T-cell (primary cell): ENCODE data around the gene KRT38. TPM values are rescaled to one million over a fixed set of nuclear protein-coding genes. Genes with fewer than 3 reads are reported as not detected.

ENCODE experiments used
- ATAC-seq, 4 experiments: fragments of 200-7000 bp in 3 of 4; fragments of 150-1000 bp in 1 of 4; cut with Tn5 transposase; replicated peaks in 1 of 4; 1 replicate in 3 of 4; 2 replicates in 1 of 4; pipeline ENCODE4 v1.10.0; 2021; ENCODE audit warnings: moderate library complexity in 3 of 4, mild to moderate bottlenecking in 2 of 4, moderate number of reproducible peaks in 1 of 4
- CTCF ChIA-PET, 2 donors: fragments of 300-600 bp; sonication (Branson Sonifier 250); formaldehyde crosslinking; loops; one replicate each; lab custom pipeline; 2022; ENCODE audit warnings: antibody characterized with exemption in 2 of 2; lab: Charles Lee
- POLR2A ChIA-PET, 2 donors: fragments of 300-600 bp; sonication (Branson Sonifier 250); formaldehyde crosslinking; loops; one replicate each; lab custom pipeline; 2022; ENCODE audit warnings: antibody characterized with exemption in 2 of 2; lab: Charles Lee
- DNase-seq, 35 experiments: peaks; one replicate each; pipeline versions ENCODE4 v3.0.0 to v3.0.0-alpha.2; 2013 to 2023
- H3K27ac ChIP-seq: one replicate; pipeline ENCODE4 v1.5.1; 2013; ENCODE audit warnings: low read length
- H3K27me3 ChIP-seq, 2 experiments: replicated peaks in 1 of 2; 1 replicate in 1 of 2; 2 replicates in 1 of 2; pipeline versions ENCODE4 v1.6.1 to v1.7.0; 2013; ENCODE audit warnings: low read length in 1 of 2, mixed read lengths in 1 of 2; ENCODE audit not compliant: control insufficient read depth in 2 of 2, insufficient read depth in 2 of 2; ENCODE audit errors: extremely low read depth in 1 of 2
- H3K36me3 ChIP-seq, 2 donors: 1 replicate in 1 of 2; 2 replicates in 1 of 2; pipeline versions ENCODE4 v1.6.1 to v1.7.0; 2013; ENCODE audit warnings: low read length in 1 of 2; ENCODE audit not compliant: control insufficient read depth in 2 of 2, insufficient read depth in 1 of 2; ENCODE audit errors: extremely low read depth in 1 of 2
- H3K4me1 ChIP-seq, 2 experiments: 1 replicate in 1 of 2; 2 replicates in 1 of 2; pipeline versions ENCODE4 v1.6.1 to v1.7.0; 2013; ENCODE audit warnings: low read length in 2 of 2, mixed read lengths in 1 of 2; ENCODE audit not compliant: insufficient read depth in 2 of 2, control insufficient read depth in 1 of 2; ENCODE audit errors: extremely low read depth in 1 of 2
- H3K4me3 ChIP-seq, 2 donors: 1 replicate in 1 of 2; 2 replicates in 1 of 2; pipeline versions ENCODE4 v1.5.1 to v1.7.0; 2013; ENCODE audit warnings: mild to moderate bottlenecking in 2 of 2, low read length in 1 of 2, moderate library complexity in 1 of 2; ENCODE audit not compliant: control insufficient read depth in 1 of 2; ENCODE audit errors: extremely low read depth in 1 of 2
- H3K9me3 ChIP-seq: 2 replicates; pipeline ENCODE4 v1.7.0; 2013
- H3K27ac Mint-ChIP-seq, 2 donors: one replicate each; pipeline ENCODE4 v1.8.0; 2020 to 2021; ENCODE audit warnings: mild to moderate bottlenecking in 2 of 2, mixed read lengths in 2 of 2
- H3K27me3 Mint-ChIP-seq, 2 donors: one replicate each; pipeline ENCODE4 v1.8.0; 2021 to 2022; ENCODE audit warnings: mixed read lengths in 2 of 2
- H3K36me3 Mint-ChIP-seq: one replicate; pipeline ENCODE4 v1.8.0; 2021; ENCODE audit warnings: mixed read lengths
- H3K4me1 Mint-ChIP-seq, 3 donors: one replicate each; pipeline ENCODE4 v1.8.0; 2020 to 2022; ENCODE audit warnings: mixed read lengths in 3 of 3, mild to moderate bottlenecking in 1 of 3
- H3K4me3 Mint-ChIP-seq, 3 donors: one replicate each; pipeline ENCODE4 v1.8.0; 2020 to 2022; ENCODE audit warnings: mild to moderate bottlenecking in 3 of 3, mixed read lengths in 3 of 3, moderate library complexity in 3 of 3
- H3K9me3 Mint-ChIP-seq, 3 donors: one replicate each; pipeline ENCODE4 v1.8.0; 2020 to 2022; ENCODE audit warnings: mixed read lengths in 3 of 3
- WGBS: methylation state at CpG from one replicate; pipeline ENCODE4 v1.1.5; 2013; ENCODE audit warnings: missing lambda C conversion rate; ENCODE audit not compliant: insufficient coverage; 5-methylcytosine and 5-hydroxymethylcytosine counted together
- total RNA-seq, 35 experiments: library from RNA in 6 of 35; stranded (reverse) in 6 of 35; fragments of 120-200 nt in 1 of 35; gene quantifications; one replicate each; pipeline versions ENCODE4 v1.2.1 to v1.2.4 and lab custom pipeline; 2013 to 2026

The KRT38 gene
- total RNA-seq, 5 donors from 2014 or later (not counting 1 experiment from before 2014, with no cell fraction given), result not detected

- POLR2A ChIA-PET, result no interaction called here
- Histone ChIP-seq H3K4me1 (no peaks in the 10 kb centered on the region), H3K27me3 (peaks cover 0 to 2% of the 10 kb centered on the region in 2 experiments), H3K4me3 (no peak overlapping the region), H3K9me3 (no peaks in the 10 kb centered on the region), H3K27ac (no peak overlapping the region), H3K36me3 (no peaks in the 10 kb centered on the region)
- CTCF ChIA-PET, result no interaction called here
- Mint-ChIP-seq H3K4me3 (no peak overlapping the region), H3K27me3 (peaks cover 5 to 11% of the 10 kb centered on the region in 2 donors), H3K27ac (no peak overlapping the region), H3K4me1 (peaks cover 0 to 6% (median 1%) of the 10 kb centered on the region in 3 donors), H3K36me3 (no peaks in the 10 kb centered on the region), H3K9me3 (no peaks in the 10 kb centered on the region)
- no peak for DNase-seq
- WGBS, result 96% methylated on average over 10 of the region's 10 CpGs
- ATAC-seq, result no peak
Observed at GRCh38 chr17:41394254-41394996, 46.4 kb downstream of the KRT38 start.

DNA sequence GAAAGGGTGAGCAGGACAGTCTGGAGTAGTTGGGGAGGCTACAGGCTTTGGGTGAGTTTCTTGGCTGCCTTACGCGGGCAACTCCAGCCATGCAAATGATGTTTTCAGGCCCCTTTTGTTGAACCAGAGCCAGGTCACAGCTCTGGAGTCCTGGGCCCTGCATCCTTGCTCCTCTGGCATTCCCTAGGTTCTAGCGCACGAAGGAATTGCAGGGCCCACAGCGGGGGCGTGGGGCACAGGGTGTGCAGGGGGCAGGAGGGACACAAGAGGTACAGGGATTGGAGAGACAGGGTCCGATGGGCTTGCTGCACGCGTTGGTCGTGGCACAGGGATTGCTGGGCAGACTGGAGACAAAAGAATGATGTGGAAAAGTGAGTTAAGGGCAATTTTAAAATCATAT is 47.0 kb downstream of the KRT38 start:
- peaks cover 0 to 3% (median 1%) of the 10 kb centered on the region in 3 donors for H3K4me1 Mint-ChIP-seq

GRCh38 chr17:41393294-41393693 is 47.5 kb downstream of the KRT38 start:
- Mint-ChIP-seq H3K27ac (no peak overlapping the region), H3K36me3 (no peaks in the 10 kb centered on the region), H3K9me3 (no peaks in the 10 kb centered on the region), H3K27me3 (peaks cover 5 to 11% of the 10 kb centered on the region in 2 donors), H3K4me1 (peaks cover 0 to 3% (median 1%) of the 10 kb centered on the region in 3 donors), H3K4me3 (no peak overlapping the region)
- WGBS, result 71% methylated on average over 3 of the region's 5 CpGs
- H3K27me3 ChIP-seq, result no peaks in the 10 kb centered on the region
- H3K9me3 ChIP-seq, result no peaks in the 10 kb centered on the region
- POLR2A ChIA-PET, result no interaction called here
- H3K36me3 ChIP-seq, result no peaks in the 10 kb centered on the region
- DNase-seq (no peak), ATAC-seq (no peak)
- no peak overlapping the region for H3K4me3 ChIP-seq
- CTCF ChIA-PET, result no interaction called here
- H3K27ac ChIP-seq, result no peak overlapping the region
- H3K4me1 ChIP-seq, result no peaks in the 10 kb centered on the region

More for the DNA sequence above, 47.0 kb downstream of the KRT38 start:
- Mint-ChIP-seq H3K4me3 (no peak overlapping the region), H3K9me3 (no peaks in the 10 kb centered on the region), H3K27ac (no peak overlapping the region), H3K27me3 (peaks cover 5 to 11% of the 10 kb centered on the region in 2 donors), H3K36me3 (no peaks in the 10 kb centered on the region)
- Histone ChIP-seq H3K27me3 (no peaks in the 10 kb centered on the region), H3K9me3 (no peaks in the 10 kb centered on the region), H3K36me3 (no peaks in the 10 kb centered on the region), H3K4me3 (no peak overlapping the region), H3K27ac (no peak overlapping the region), H3K4me1 (no peaks in the 10 kb centered on the region)
- ATAC-seq (no peak), DNase-seq (no peak)
- 82% methylated on average over 5 of the region's 10 CpGs for WGBS
- CTCF ChIA-PET, result no interaction called here
- POLR2A ChIA-PET, result no interaction called here

DNA sequence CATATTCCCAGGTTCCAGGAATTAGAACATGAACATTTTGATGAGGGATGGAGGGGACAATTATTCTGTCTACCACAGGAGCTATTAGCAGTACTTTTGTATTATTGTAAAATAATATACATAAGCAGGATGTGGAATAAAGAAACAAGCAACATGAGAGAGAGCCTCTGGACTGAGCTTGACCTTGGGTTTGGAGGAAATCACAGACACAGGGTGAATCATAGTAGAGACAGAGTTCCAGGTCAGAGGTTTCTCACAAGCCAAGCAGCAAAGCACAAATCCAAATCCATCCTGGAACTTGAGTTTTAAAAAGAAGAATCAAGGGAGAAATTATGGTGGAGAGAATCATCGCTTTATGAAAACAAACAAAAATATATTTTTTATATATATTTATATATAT is 48.5 kb downstream of the KRT38 start:
- Histone ChIP-seq H3K9me3 (no peaks in the 10 kb centered on the region), H3K4me3 (no peak overlapping the region), H3K36me3 (no peaks in the 10 kb centered on the region), H3K4me1 (no peaks in the 10 kb centered on the region), H3K27ac (no peak overlapping the region), H3K27me3 (no peaks in the 10 kb centered on the region)
- H3K36me3 Mint-ChIP-seq, result no peaks in the 10 kb centered on the region
- ATAC-seq, result no peak
- ChIA-PET CTCF (no interaction called here), POLR2A (no interaction called here)
- peaks cover 5 to 9% of the 10 kb centered on the region in 2 donors for H3K27me3 Mint-ChIP-seq
- no peak overlapping the region for H3K27ac Mint-ChIP-seq
- H3K4me3 Mint-ChIP-seq, result no peak overlapping the region
- WGBS, result no CpG with 5 or more reads among the region's 1 CpG
- H3K9me3 Mint-ChIP-seq, result peaks cover 0 to 5% (median 2%) of the 10 kb centered on the region in 3 donors
- DNase-seq, result no peak
- H3K4me1 Mint-ChIP-seq, result peaks cover 0 to 3% (median 1%) of the 10 kb centered on the region in 3 donors

DNA sequence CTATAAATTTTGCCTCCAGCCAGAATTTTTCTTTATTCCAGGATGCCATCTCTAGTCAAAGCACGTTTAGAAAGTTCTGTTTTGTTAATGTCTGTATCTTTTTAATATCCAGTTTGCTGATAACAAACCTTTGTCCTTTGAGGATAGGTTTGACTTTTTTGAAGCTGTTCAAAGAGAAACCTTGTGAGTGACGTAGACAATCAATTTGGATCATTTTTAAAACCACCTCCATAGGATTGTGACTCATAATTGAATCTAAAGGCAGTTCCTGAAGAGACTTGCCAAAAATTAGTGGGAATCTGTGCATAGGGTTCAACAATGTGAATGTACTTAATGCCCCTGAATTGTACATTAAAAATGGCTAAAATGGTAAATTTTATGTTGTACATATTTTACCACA is 49.2 kb downstream of the KRT38 start:
- no peaks in the 10 kb centered on the region for H3K4me1 ChIP-seq
- CTCF ChIA-PET, result no interaction called here

DNA sequence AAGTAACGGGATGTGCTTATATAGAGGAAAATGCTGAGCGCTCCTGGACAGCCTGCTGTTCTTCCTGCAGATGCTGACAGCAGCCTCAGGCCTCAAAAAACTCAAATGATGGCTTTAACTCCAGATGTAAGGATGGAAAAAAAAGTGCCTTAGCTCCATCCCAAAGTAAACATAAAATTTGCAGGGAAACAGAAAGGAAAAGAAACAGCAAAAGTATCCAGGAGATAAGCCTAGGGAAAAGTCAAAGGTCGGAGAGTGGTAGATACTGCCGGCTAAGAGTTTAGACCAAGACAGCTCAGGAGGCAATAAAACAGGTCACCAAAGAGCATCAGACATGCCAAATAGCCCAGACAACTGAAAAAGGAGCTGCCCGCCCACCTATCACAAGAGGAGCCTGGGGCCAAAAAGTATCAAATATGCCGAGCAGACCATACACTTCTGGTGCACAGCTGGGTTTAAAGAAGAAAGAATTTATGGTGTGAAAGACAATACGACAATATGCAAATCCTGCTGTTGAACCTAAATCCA is 50.3 kb downstream of the KRT38 start:
- Histone ChIP-seq H3K36me3 (no peaks in the 10 kb centered on the region), H3K4me3 (no peak overlapping the region), H3K27ac (no peak overlapping the region), H3K27me3 (no peaks in the 10 kb centered on the region), H3K4me1 (no peaks in the 10 kb centered on the region), H3K9me3 (no peaks in the 10 kb centered on the region)
- peaks cover 4% of the 10 kb centered on the region for H3K36me3 Mint-ChIP-seq
- ATAC-seq (no peak), DNase-seq (no peak)
- H3K4me3 Mint-ChIP-seq, result no peak overlapping the region
- peaks cover 5 to 9% of the 10 kb centered on the region in 2 donors for H3K27me3 Mint-ChIP-seq
- POLR2A ChIA-PET, result no interaction called here
- peaks cover 4 to 14% (median 8%) of the 10 kb centered on the region in 3 donors for H3K9me3 Mint-ChIP-seq
- H3K27ac Mint-ChIP-seq, result no peak overlapping the region
- WGBS, result 90% methylated on average over 2 of the region's 7 CpGs
- CTCF ChIA-PET, result no interaction called here
- H3K4me1 Mint-ChIP-seq, result no peaks in the 10 kb centered on the region

More for the DNA sequence above, 49.2 kb downstream of the KRT38 start:
- ATAC-seq, result no peak
- Histone ChIP-seq H3K36me3 (no peaks in the 10 kb centered on the region), H3K9me3 (no peaks in the 10 kb centered on the region), H3K27ac (no peak overlapping the region), H3K4me3 (no peak overlapping the region), H3K27me3 (no peaks in the 10 kb centered on the region)
- WGBS, result no CpG with 5 or more reads among the region's 2 CpGs
- DNase-seq, result no peak
- H3K36me3 Mint-ChIP-seq, result peaks cover 3% of the 10 kb centered on the region
- H3K27ac Mint-ChIP-seq, result no peak overlapping the region
- no peak overlapping the region for H3K4me3 Mint-ChIP-seq
- POLR2A ChIA-PET, result no interaction called here
- H3K9me3 Mint-ChIP-seq, result peaks cover 2 to 9% (median 5%) of the 10 kb centered on the region in 3 donors
- peaks cover 5 to 9% of the 10 kb centered on the region in 2 donors for H3K27me3 Mint-ChIP-seq
- H3K4me1 Mint-ChIP-seq, result peaks cover 0 to 3% (median 1%) of the 10 kb centered on the region in 3 donors
